Activated CD8-positive, alpha-beta T cell treated with anti-CD3 and anti-CD28 coated beads for 36 hours (primary cell): Measurements from ENCODE around the gene JAG2. TPM values are rescaled to one million over a fixed set of nuclear protein-coding genes. Genes with fewer than 3 reads are reported as not detected.

ENCODE experiments used
- ATAC-seq: fragments of 200-7000 bp; cut with Tn5 transposase; one replicate; pipeline ENCODE4 v1.10.0; 2021; ENCODE audit warnings: mild to moderate bottlenecking, moderate library complexity
- CTCF ChIA-PET: fragments of 350-600 bp; sonication (Branson Sonifier 250); formaldehyde crosslinking; loops from one replicate; lab custom pipeline; 2021; ENCODE audit warnings: antibody characterized with exemption; lab: Charles Lee
- POLR2A ChIA-PET: fragments of 350-600 bp; sonication (Branson Sonifier 250); formaldehyde crosslinking; loops from one replicate; lab custom pipeline; 2021; ENCODE audit warnings: antibody characterized with exemption; lab: Charles Lee
- DNase-seq: peaks from one replicate; pipeline ENCODE4 v3.0.0-alpha.2; 2020
- H3K27ac Mint-ChIP-seq: one replicate; pipeline ENCODE4 v1.8.0; 2021; ENCODE audit warnings: mild to moderate bottlenecking, mixed read lengths
- H3K27me3 Mint-ChIP-seq: one replicate; pipeline ENCODE4 v1.8.0; 2021; ENCODE audit warnings: mixed read lengths
- H3K36me3 Mint-ChIP-seq: one replicate; pipeline ENCODE4 v1.8.0; 2021; ENCODE audit warnings: low read depth, mixed read lengths
- H3K4me1 Mint-ChIP-seq: one replicate; pipeline ENCODE4 v1.8.0; 2021; ENCODE audit warnings: low read depth, mixed read lengths
- H3K4me3 Mint-ChIP-seq: one replicate; pipeline ENCODE4 v1.8.0; 2021; ENCODE audit warnings: mild to moderate bottlenecking, moderate library complexity, mixed read lengths
- H3K9me3 Mint-ChIP-seq: one replicate; pipeline ENCODE4 v1.8.0; 2021; ENCODE audit warnings: mixed read lengths
- intact Hi-C: fragments of 100-400 bp; cut with micrococcal nuclease; formaldehyde crosslinking; loops from one replicate; pipeline ENCODE4 v1.10.0; 2022
- total RNA-seq, 2 experiments: library from RNA; stranded (reverse); gene quantifications; one replicate each; pipeline ENCODE4 v1.2.3, GENCODE V29; 2021
- TF ChIP-seq, protein P1 (sequence below): fragments of 200-600 bp; IDR thresholded peaks from one replicate; pipeline ENCODE4 v1.8.0; 2022; ENCODE audit warnings: antibody characterized with exemption, mild to moderate bottlenecking

Gene JAG2
- total RNA-seq, 2 experiments from 2014 or later: 3.6 to 4.1 TPM

GRCh38 chr14:105207460-105207901 lies 38.9 kb upstream of the JAG2 start:
- DNase-seq (no peak), ATAC-seq (no peak)
- ChIA-PET POLR2A (no interaction called here), CTCF (interaction anchor here (1.0 kb wide), 1 partner anchor 144 kb away, joined by 3 read pairs; no protein-coding TSS in a partner anchor)
- H3K9me3 Mint-ChIP-seq: no peaks in the 10 kb centered on the region
- H3K27ac Mint-ChIP-seq: no peak overlapping the region
- H3K4me3 Mint-ChIP-seq: no peak overlapping the region
- peaks cover 9% of the 10 kb centered on the region for H3K4me1 Mint-ChIP-seq
- TF ChIP-seq, protein P1, sequence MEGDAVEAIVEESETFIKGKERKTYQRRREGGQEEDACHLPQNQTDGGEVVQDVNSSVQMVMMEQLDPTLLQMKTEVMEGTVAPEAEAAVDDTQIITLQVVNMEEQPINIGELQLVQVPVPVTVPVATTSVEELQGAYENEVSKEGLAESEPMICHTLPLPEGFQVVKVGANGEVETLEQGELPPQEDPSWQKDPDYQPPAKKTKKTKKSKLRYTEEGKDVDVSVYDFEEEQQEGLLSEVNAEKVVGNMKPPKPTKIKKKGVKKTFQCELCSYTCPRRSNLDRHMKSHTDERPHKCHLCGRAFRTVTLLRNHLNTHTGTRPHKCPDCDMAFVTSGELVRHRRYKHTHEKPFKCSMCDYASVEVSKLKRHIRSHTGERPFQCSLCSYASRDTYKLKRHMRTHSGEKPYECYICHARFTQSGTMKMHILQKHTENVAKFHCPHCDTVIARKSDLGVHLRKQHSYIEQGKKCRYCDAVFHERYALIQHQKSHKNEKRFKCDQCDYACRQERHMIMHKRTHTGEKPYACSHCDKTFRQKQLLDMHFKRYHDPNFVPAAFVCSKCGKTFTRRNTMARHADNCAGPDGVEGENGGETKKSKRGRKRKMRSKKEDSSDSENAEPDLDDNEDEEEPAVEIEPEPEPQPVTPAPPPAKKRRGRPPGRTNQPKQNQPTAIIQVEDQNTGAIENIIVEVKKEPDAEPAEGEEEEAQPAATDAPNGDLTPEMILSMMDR: no peak
- peaks cover 2% of the 10 kb centered on the region for H3K27me3 Mint-ChIP-seq
- no peaks in the 10 kb centered on the region for H3K36me3 Mint-ChIP-seq
- intact Hi-C loops: no loop called here

DNA sequence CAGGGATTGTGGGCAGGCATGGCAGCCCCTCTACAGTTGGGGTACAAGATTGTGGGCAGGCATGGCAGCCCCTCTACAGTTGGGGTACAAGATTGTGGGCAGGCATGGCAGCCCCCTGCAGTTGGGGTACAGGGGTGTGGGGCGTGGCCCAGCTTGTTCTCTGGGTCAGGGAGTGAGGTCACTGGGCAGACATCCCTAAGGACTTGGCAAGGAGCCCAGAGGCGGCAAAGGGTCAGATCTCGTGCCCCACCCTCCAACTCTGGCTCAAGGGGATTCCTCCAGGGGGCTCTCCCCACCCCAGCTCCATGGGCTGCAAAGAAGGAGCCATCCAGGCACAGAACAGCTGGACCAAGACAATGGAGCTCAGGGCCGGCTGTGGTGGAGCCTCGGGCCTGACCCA lies 38.3 kb upstream of the JAG2 start:
- TF ChIP-seq, protein P1: no peak
- Mint-ChIP-seq H3K9me3 (no peaks in the 10 kb centered on the region), H3K4me3 (no peak overlapping the region), H3K4me1 (peaks cover 12% of the 10 kb centered on the region), H3K27ac (no peak overlapping the region), H3K27me3 (peaks cover 2% of the 10 kb centered on the region), H3K36me3 (no peaks in the 10 kb centered on the region)
- DNase-seq (no peak), ATAC-seq (no peak)
- ChIA-PET CTCF (interaction anchor here (1.0 kb wide), 1 partner anchor 145 kb away, joined by 3 read pairs; no protein-coding TSS in a partner anchor), POLR2A (no interaction called here)
- intact Hi-C loops: no loop called here

DNA sequence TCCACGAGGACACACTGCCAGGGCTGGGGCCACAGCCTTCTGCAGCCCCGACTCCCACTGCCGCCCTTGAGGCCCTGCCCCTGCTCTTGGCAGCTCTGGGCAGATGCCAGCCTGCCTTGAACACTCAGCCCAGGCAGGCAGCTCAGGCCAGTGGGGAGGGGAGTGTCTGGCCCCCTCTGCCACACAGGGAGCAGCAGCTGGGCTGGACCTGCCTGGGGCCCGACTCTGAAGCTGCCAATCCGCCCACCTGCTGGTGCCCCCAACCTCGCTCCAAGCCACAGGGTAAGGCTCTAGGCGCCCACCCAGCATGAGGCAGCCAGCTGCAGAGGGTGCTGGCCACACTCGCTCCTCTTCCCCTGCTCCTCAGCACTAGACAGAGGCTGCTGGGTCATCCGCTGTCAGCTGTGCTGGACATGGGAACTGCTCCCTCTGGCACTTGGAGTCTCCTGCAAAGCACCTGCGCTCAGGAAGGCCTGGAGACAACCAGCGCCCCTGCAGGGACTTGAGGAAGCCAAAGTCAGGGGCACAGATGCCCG lies 37.2 kb upstream of the JAG2 start:
- H3K4me1 Mint-ChIP-seq: peaks cover 16% of the 10 kb centered on the region
- ATAC-seq (no peak), DNase-seq (no peak)
- H3K27ac Mint-ChIP-seq: no peak overlapping the region
- no peaks in the 10 kb centered on the region for H3K9me3 Mint-ChIP-seq
- peaks cover 2% of the 10 kb centered on the region for H3K27me3 Mint-ChIP-seq
- H3K4me3 Mint-ChIP-seq: no peak overlapping the region
- intact Hi-C loops: no loop called here
- no peaks in the 10 kb centered on the region for H3K36me3 Mint-ChIP-seq
- ChIA-PET POLR2A (interaction anchor here (0.8 kb wide), 1 partner anchor 111 kb away, joined by 4 read pairs; no protein-coding TSS in a partner anchor), CTCF (interaction anchor here (0.8 kb wide), 1 partner anchor 109 kb away, joined by 3 read pairs; the partner anchor contains the start of gene PACS2)
- TF ChIP-seq, protein P1: no peak

- ATAC-seq (no peak), DNase-seq (no peak)
- ChIA-PET CTCF (interaction anchor here (0.7 to 2.5 kb wide), 4 partner anchors 9 to 224 kb away, joined by 3 to 8 read pairs (median 5); partner anchors contain the start of gene PACS2), POLR2A (interaction anchor here (0.8 kb wide), 1 partner anchor 112 kb away, joined by 4 read pairs; no protein-coding TSS in a partner anchor)
- Mint-ChIP-seq H3K4me3 (no peak overlapping the region), H3K4me1 (peaks cover 16% of the 10 kb centered on the region), H3K27ac (no peak overlapping the region), H3K36me3 (no peaks in the 10 kb centered on the region), H3K27me3 (peaks cover 6% of the 10 kb centered on the region), H3K9me3 (no peaks in the 10 kb centered on the region)
- intact Hi-C loops: loop anchor here (5.0 kb wide), 1 partner anchor 147 kb away; no protein-coding TSS in a partner anchor
- TF ChIP-seq, protein P1: no peak
Observed at GRCh38 chr14:105204931-105205672, 36.5 kb upstream of the JAG2 start.
